Measurements from ENCODE around the gene EBP.

The EBP gene

DNA sequence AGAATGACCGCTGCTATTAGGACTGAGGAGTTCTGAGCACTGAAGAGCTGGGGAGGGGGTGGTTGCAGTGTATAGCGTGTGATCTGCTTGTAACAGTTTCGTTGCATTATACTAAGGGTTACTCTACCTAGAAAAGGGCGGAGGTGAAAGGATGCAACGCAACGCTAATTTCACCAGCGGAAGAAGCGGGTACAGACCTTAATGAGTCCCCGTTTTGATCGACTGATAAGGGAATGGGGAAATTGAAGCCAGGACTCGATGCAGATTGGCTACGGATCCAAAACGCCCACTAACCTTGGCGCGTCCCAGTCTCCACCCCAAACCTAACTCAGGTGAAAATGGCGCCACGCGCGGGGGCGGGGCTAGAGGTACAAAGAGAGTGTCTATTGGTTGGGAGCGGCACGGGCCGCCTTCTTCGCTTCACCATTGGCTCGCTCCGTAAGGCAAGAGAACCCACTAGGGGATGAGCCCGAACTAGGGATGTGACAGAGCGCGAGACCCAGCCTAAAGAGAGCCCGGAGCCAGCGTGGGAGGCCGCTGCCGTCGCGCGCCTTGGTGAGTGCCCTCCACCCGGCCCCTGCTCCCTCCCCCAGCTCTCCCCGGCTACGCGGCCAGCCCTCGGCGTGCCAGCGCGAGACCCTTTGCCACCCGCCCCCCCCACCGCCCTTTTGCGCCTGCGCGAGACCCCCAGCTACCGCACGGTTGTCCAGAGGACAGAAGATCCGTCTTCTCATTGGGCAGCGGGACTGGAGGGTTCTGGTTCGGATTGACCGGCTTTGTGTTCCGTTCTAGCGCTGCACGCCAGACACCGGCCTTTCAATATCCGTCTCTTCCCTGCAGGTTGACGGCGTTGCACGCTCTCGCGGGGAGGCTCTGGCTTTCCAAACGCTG lies at the start of gene EBP:
Gene EBP, plus strand, starts transcription at position 456 of the 891 bp plus-strand sequence. CDS start 1,964 bp downstream, outside the sequence.
- no peaks in the 10 kb centered on the region for H3K27me3 ChIP-seq (ENCODE audit: low read depth)
- H3K4me1 ChIP-seq: peaks cover 13% of the 10 kb centered on the region
- no peaks in the 10 kb centered on the region for H3K9me3 ChIP-seq
- peaks cover 38% of the 10 kb centered on the region for H3K36me3 ChIP-seq (replicated peaks)
- peak; percentile 97 to 99 for DNase-seq (ENCODE audit: low spot score in 2 of 2)
- in situ Hi-C loops (cut with MboI; ENCODE audit: low sequenced_read_pairs): no loop called here
- H3K4me3 ChIP-seq: peak within 1 kb of the TSS; percentile 65

DNA sequence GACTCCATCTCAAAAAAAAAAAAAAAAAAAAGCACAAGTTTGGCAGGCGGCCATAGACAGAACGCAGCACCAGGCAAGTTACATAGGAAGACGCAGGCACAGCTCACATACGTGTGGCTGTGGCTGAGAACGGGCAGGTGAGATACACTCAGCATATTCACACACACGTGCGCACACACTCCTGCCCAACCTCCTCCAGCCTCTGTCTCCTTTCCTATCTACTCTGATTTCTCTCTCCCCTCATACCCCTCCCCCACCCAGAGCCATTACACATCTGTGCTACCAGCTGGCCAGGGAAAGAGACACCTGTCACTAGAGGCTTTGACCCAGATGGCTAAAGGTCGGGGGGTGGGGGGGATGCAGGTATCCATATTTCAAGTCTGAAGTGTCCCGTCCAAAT lies 49.4 kb upstream of the EBP start:
- peaks cover 4% of the 10 kb centered on the region; the same call in 1 of the 2 replicates for H3K36me3 ChIP-seq (replicated peaks)
- no peak overlapping the region for H3K4me3 ChIP-seq
- no peaks in the 10 kb centered on the region for H3K27me3 ChIP-seq (ENCODE audit: low read depth)
- H3K4me1 ChIP-seq: peaks cover 16% of the 10 kb centered on the region
- DNase-seq (ENCODE audit: low spot score in 2 of 2): peak in 1 of 2 experiments; percentile 7
- H3K9me3 ChIP-seq: no peaks in the 10 kb centered on the region
- in situ Hi-C loops (cut with MboI; ENCODE audit: low sequenced_read_pairs): no loop called here

DNA sequence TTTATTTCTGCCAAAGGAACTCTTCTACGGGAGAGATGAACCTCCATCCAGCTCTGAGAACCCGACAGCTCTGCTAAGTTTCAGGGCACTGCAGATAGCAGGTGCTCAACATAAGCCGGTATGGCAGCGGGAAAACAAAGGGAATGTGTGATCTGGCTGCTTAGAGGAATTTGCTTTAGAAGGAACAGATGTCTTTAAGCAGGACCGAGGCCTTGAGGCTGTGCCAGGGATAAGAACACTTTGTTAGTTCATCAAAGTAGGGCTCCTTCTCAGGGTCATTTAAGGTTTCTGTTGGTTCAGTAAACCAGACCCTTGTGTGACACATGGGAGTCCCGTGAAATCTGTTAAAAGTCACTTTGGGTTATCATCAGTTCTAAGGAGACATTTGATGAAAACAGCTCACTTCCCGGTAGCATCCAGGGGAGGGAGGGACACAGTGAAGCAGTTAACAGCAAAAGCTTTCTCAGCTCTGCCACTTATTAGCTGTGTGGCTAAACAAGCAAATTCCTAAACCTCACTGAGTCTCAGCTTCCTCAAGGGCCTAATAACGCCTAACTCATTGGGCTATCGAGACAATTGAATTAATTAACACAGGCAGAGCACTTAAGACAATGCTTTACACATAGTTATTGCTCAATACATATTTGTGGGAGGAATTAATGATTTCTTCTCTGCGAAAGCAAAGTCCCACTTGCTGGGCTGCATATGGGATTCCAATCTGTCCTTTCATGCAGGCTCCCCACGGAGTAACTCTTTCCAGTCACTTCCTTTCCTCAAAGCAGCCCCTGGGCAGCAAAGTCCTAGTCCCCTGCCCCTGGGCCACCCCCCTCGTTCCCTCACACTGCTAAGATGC lies 48.5 kb upstream of the EBP start:
- H3K27me3 ChIP-seq (ENCODE audit: low read depth): no peaks in the 10 kb centered on the region
- in situ Hi-C loops (cut with MboI; ENCODE audit: low sequenced_read_pairs): no loop called here
- H3K9me3 ChIP-seq: no peaks in the 10 kb centered on the region
- no peak overlapping the region for H3K4me3 ChIP-seq
- DNase-seq (ENCODE audit: low spot score in 2 of 2): peak; percentile 32 to 48
- peaks cover 19% of the 10 kb centered on the region for H3K4me1 ChIP-seq
- peaks cover 4% of the 10 kb centered on the region for H3K36me3 ChIP-seq (replicated peaks)

DNA sequence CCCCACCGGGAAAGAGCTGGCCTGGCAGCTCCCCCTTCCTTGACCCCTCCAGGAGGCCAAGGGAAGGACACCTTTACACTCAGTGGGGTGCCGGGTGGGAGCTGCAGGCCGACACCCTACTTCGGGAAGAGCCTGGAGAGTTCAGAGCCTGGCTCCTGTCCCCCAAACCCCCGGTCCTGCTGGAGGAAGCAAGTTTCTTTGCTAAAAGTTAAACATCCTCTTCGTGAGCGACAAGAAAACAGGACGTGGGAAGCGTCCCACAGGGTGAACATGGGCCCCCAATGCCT lies 48.0 kb upstream of the EBP start:
- H3K9me3 ChIP-seq: no peaks in the 10 kb centered on the region
- no peaks in the 10 kb centered on the region for H3K27me3 ChIP-seq (ENCODE audit: low read depth)
- H3K36me3 ChIP-seq (replicated peaks): peaks cover 5% of the 10 kb centered on the region
- DNase-seq (ENCODE audit: low spot score in 2 of 2): peak in 1 of 2 experiments; percentile 12
- H3K4me3 ChIP-seq: no peak overlapping the region
- peaks cover 19% of the 10 kb centered on the region for H3K4me1 ChIP-seq
- in situ Hi-C loops (cut with MboI; ENCODE audit: low sequenced_read_pairs): no loop called here

DNA sequence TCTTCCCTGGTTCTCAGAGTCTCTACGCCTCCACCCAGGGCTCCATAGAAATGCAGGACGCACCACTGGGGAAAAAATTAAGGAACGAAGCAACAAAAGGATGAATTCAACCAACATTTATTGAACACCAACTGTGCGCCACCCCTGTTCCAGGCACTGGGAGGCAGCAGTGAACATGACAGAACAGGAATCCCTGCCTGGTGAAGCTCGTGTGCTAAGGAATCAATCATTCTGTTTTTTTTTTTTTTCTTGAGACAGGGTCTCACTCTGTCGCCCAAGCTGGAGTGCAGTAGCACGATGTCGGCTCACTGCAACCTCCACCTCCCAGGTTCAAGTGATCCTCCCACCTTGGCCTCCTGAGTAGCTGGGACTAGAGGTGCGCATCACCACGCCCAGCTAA lies 47.5 kb upstream of the EBP start:
- Histone ChIP-seq H3K9me3 (no peaks in the 10 kb centered on the region), H3K4me3 (no peak overlapping the region), H3K36me3 (replicated peaks) (peaks cover 10% of the 10 kb centered on the region), H3K4me1 (peaks cover 19% of the 10 kb centered on the region), H3K27me3 (ENCODE audit: low read depth) (no peaks in the 10 kb centered on the region)
- peak; percentile 54 to 73 for DNase-seq (ENCODE audit: low spot score in 2 of 2)
- in situ Hi-C loops (cut with MboI; ENCODE audit: low sequenced_read_pairs): no loop called here

DNA sequence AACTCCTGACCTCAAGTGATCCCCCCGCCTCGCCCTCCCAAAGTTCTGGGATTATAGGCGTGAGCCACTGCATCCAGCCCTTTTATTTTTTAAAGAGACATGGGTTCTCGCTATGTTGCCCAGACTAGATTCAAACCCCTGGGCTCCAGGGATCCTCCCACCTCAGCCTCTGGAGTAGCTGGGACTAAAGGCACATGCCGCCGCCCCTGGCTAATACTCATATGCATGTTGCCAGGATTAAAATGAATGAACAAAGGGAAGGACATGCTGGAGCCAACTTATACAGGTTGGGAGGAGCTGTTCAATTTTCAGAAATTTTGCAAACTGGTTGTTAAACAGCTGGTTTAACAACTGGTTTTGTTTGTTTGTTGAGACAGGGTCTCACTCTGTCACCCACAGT lies 47.0 kb upstream of the EBP start:
- Histone ChIP-seq H3K9me3 (no peaks in the 10 kb centered on the region), H3K36me3 (replicated peaks) (peaks cover 15% of the 10 kb centered on the region), H3K27me3 (ENCODE audit: low read depth) (no peaks in the 10 kb centered on the region), H3K4me3 (peak overlapping the region; percentile 97), H3K4me1 (peaks cover 19% of the 10 kb centered on the region)
- in situ Hi-C loops (cut with MboI; ENCODE audit: low sequenced_read_pairs): no loop called here
- DNase-seq (ENCODE audit: low spot score in 2 of 2): peak; percentile 65 to 77

DNA sequence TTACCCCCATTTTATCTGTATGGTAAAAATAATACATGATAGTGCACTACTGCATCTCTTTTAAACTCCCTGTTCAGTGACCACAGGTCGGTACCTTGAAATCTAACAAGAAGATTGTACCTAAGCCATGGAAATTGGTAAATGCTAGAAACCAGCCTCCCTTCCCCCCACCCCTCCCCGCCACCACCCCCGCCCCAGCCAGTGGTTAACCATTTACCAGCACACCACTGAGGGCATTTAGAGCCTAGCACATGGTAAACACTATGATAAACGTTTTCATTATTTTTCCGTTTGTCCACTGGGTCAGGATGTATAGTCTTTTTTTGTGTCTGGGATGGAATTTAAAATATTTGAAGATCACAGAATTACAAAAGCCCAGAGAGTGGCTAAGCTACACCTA lies 46.3 kb upstream of the EBP start:
- in situ Hi-C loops (cut with MboI; ENCODE audit: low sequenced_read_pairs): loop anchor here (25.0 kb wide), 1 partner anchor 613 kb away; no protein-coding TSS in a partner anchor

DNA sequence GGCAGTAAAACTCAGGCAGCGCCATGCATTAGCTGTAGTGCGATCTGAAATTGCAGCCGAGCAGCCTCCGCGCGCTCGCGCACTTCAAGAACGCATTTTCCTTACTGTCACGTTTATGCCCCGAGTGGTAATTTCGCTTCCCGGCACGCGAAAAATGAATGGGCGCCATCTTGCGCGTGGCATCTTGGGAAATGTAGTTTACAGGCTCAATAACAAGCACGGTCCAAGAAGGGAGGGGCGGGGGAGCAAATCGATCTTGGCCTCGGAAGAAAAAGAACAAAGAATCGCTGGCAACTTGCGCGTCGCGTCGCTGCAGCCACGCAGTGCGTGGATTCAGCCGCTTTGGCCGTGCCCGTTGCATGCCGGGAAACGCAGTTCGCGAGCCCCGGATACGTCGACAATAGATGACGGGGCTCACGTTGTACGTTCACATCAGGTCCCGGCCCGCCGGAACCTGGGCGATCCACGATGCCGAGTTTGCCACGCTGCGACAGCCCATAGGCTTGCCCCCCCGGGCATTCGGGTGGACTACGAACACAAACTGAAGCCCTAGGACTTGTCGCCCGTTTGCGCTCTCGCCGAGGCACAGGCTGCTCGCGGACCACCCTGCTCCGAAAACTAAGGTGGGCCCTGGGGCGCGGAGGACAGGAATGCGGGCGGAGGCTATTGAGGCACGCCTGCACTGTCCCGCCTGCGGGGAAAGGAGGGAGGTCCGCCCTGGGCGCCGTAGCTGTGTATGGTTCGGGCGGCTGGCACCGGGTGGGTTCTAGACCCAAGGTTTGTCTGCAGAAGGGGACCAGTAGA lies 45.6 kb upstream of the EBP start, which contains the start of gene FTSJ1:
Gene FTSJ1, plus strand, starts transcription at position 426 of the 804 bp plus-strand sequence. CDS start 1,849 bp downstream, outside the sequence.
- in situ Hi-C loops (cut with MboI; ENCODE audit: low sequenced_read_pairs): loop anchor here (25.0 kb wide), 1 partner anchor 614 kb away; no protein-coding TSS in a partner anchor
- peak; percentile 92 to 95 for DNase-seq (ENCODE audit: low spot score in 2 of 2)

More for the DNA sequence above, 46.3 kb upstream of the EBP start:
- Histone ChIP-seq H3K27me3 (ENCODE audit: low read depth) (no peaks in the 10 kb centered on the region), H3K4me1 (peaks cover 19% of the 10 kb centered on the region), H3K36me3 (replicated peaks) (peaks cover 15% of the 10 kb centered on the region), H3K4me3 (peak overlapping the region; percentile 97), H3K9me3 (no peaks in the 10 kb centered on the region)
- DNase-seq (ENCODE audit: low spot score in 2 of 2): peak in 1 of 2 experiments; percentile 34

DNA sequence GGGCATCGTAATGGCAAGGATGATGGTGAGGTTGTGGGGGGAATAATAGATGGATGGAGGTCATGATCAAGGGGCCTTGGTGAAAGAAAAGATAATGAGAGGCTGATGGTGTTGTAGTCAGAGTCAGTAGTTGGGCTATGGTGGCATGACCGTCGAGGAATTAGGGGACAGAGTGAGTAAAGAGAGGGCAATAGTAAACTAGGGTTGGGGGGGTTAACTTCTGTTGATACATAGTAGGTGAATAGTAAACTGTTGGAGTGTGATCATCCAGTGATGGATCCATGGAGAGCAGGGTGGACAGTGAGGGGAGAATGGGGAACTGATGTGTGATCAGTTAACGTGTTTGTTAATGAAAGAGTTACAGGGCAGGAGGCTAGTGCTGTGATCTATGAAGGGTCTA lies 44.7 kb upstream of the EBP start:
- Histone ChIP-seq H3K9me3 (no peaks in the 10 kb centered on the region), H3K4me3 (peak overlapping the region; percentile 97), H3K4me1 (peaks cover 19% of the 10 kb centered on the region), H3K27me3 (ENCODE audit: low read depth) (no peaks in the 10 kb centered on the region), H3K36me3 (replicated peaks) (peaks cover 28% of the 10 kb centered on the region)
- no peak for DNase-seq (ENCODE audit: low spot score in 2 of 2)
- in situ Hi-C loops (cut with MboI; ENCODE audit: low sequenced_read_pairs): loop anchor here (25.0 kb wide), 1 partner anchor 615 kb away; no protein-coding TSS in a partner anchor

More for the DNA sequence above, 45.6 kb upstream of the EBP start, which contains the start of gene FTSJ1:
- H3K9me3 ChIP-seq: no peaks in the 10 kb centered on the region
- H3K36me3 ChIP-seq (replicated peaks): peaks cover 19% of the 10 kb centered on the region
- no peaks in the 10 kb centered on the region for H3K27me3 ChIP-seq (ENCODE audit: low read depth)
- peak within 1 kb of the TSS; percentile 97 for H3K4me3 ChIP-seq
- peaks cover 19% of the 10 kb centered on the region for H3K4me1 ChIP-seq

DNA sequence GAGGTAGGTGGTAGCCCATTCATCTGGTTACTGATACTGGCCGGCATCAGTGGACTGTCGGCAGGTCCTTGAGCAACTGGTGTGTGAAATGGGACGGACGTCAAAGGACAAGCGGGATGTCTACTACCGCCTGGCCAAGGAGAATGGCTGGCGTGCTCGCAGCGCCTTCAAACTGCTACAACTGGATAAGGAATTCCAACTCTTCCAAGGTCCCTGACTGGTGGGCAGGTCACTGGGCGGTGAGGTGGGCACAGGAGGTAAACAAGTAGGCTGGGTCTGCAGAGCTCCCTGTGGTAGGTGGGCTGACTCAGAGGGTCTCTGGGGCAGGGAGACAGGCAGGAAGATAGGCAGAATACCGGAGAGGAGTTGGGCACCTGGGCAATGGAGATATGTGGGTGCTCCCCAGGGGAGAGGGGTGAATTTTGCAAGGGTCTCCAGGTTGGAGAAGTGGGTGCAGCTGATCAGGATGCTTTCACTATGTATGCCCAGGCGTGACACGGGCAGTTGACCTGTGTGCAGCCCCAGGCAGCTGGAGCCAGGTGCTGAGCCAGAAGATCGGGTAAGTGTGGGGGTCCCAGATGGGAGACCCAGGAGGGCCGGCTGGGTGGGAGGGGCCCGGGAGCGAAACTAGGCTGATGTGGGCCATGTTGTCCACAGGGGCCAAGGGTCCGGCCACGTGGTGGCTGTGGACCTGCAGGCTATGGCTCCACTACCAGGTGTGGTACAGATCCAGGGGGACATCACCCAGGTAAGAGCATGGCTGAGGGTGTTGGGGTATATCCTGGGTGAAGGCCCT lies 43.5 kb upstream of the EBP start:
- in situ Hi-C loops (cut with MboI; ENCODE audit: low sequenced_read_pairs): loop anchor here (25.0 kb wide), 1 partner anchor 616 kb away; no protein-coding TSS in a partner anchor
- Histone ChIP-seq H3K4me1 (peaks cover 17% of the 10 kb centered on the region), H3K27me3 (ENCODE audit: low read depth) (no peaks in the 10 kb centered on the region), H3K4me3 (no peak overlapping the region), H3K36me3 (replicated peaks) (peaks cover 41% of the 10 kb centered on the region), H3K9me3 (no peaks in the 10 kb centered on the region)
- DNase-seq (ENCODE audit: low spot score in 2 of 2): no peak

DNA sequence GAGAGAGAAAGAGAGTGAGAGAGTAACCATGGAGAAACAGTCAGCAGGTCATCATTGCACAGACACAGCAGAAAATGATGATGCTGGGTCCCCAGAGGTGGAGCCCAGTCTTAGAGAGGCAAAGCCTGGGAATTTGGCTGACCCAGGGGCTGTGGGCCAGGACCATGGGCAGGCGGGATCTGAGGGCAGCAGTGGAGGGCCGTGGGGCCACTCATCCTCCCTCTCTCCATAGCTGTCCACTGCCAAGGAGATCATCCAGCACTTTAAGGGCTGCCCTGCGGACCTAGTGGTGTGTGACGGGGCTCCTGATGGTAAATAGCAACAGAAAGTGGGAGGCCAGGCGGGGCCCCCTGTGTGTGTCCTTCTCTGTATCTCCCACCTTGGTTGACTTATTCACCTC lies 42.8 kb upstream of the EBP start:
- H3K4me3 ChIP-seq: no peak overlapping the region
- peaks cover 15% of the 10 kb centered on the region for H3K4me1 ChIP-seq
- no peaks in the 10 kb centered on the region for H3K9me3 ChIP-seq
- peaks cover 47% of the 10 kb centered on the region for H3K36me3 ChIP-seq (replicated peaks)
- no peak for DNase-seq (ENCODE audit: low spot score in 2 of 2)
- in situ Hi-C loops (cut with MboI; ENCODE audit: low sequenced_read_pairs): loop anchor here (25.0 kb wide), 1 partner anchor 617 kb away; no protein-coding TSS in a partner anchor
- no peaks in the 10 kb centered on the region for H3K27me3 ChIP-seq (ENCODE audit: low read depth)

DNA sequence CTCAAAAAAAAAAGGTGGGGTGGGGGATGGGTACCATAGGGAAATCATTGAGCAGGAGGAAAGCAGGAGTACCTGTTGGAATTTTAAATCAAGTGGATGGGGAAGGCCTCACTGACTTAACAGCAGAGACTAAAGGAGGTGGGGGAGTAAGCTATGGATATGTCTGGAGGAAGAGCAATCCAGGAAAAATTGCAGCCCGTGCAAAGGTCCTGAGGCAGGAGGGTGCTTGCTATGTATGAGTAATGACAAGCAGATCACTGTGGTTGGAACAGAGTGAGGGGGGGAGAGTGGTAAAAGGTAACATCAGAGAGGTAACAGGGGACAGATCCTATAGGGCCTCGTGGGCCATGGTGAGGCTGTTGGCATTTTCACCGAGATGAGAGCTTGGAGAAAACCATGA lies 41.5 kb upstream of the EBP start:
- no peaks in the 10 kb centered on the region for H3K27me3 ChIP-seq (ENCODE audit: low read depth)
- in situ Hi-C loops (cut with MboI; ENCODE audit: low sequenced_read_pairs): loop anchor here (25.0 kb wide), 1 partner anchor 618 kb away; no protein-coding TSS in a partner anchor
- H3K36me3 ChIP-seq (replicated peaks): peaks cover 60% of the 10 kb centered on the region
- no peak overlapping the region for H3K4me3 ChIP-seq
- peaks cover 6% of the 10 kb centered on the region for H3K4me1 ChIP-seq
- H3K9me3 ChIP-seq: no peaks in the 10 kb centered on the region
- no peak for DNase-seq (ENCODE audit: low spot score in 2 of 2)

Measured in HAP-1 (cell line).